ENCODE results near the gene STXBP5L. TPM values are rescaled to one million over a fixed set of nuclear protein-coding genes. Genes with fewer than 3 reads are reported as not detected.
A peak's percentile ranks its signal among the peaks of the same experiment; 100 is the strongest.
"Not testable (repeated sequence)": the region's sequence is repeated elsewhere in the genome, so short reads cannot be mapped to it uniquely, and the experiment has no call there.

The STXBP5L gene
- total and polyA plus RNA-seq, 2 experiments from 2014 or later, result 0.02 to 0.24 TPM

GRCh38 chr3:121436074-121436473 lies 528.1 kb downstream of the STXBP5L start:
- no peaks in the 10 kb centered on the region for H3K9me3 ChIP-seq (ENCODE audit: low read depth)
- H3K27me3 ChIP-seq, result no peaks in the 10 kb centered on the region
- no peak for TF ChIP-seq CTCF (IDR thresholded peaks at IDR 0.05; ENCODE audit: low read depth, low read length)
- no peaks in the 10 kb centered on the region for H3K36me3 ChIP-seq
- no peak for DNase-seq (ENCODE audit: low read depth in 1 of 2, low spot score in 1 of 2)
- no peak overlapping the region for H3K27ac ChIP-seq
- no peak overlapping the region for H3K4me3 ChIP-seq
- H3K4me1 ChIP-seq (ENCODE audit: low read depth), result no peaks in the 10 kb centered on the region

GRCh38 chr3:121436641-121437040 lies 528.6 kb downstream of the STXBP5L start:
- Histone ChIP-seq H3K27ac (no peak overlapping the region), H3K27me3 (no peaks in the 10 kb centered on the region), H3K36me3 (no peaks in the 10 kb centered on the region), H3K4me1 (ENCODE audit: low read depth) (no peaks in the 10 kb centered on the region), H3K4me3 (no peak overlapping the region), H3K9me3 (ENCODE audit: low read depth) (no peaks in the 10 kb centered on the region)
- no peak for DNase-seq (ENCODE audit: low read depth in 1 of 2, low spot score in 1 of 2)
- TF ChIP-seq CTCF (IDR thresholded peaks at IDR 0.05; ENCODE audit: low read depth, low read length), result no peak

- no peaks in the 10 kb centered on the region for H3K4me1 ChIP-seq (ENCODE audit: low read depth)
- no peak for TF ChIP-seq CTCF (IDR thresholded peaks at IDR 0.05; ENCODE audit: low read depth, low read length)
- DNase-seq (ENCODE audit: low read depth in 1 of 2, low spot score in 1 of 2), result peak in 1 of 2 donors; percentile 25
- H3K27ac ChIP-seq, result no peak overlapping the region
- H3K9me3 ChIP-seq (ENCODE audit: low read depth), result no peaks in the 10 kb centered on the region
- no peaks in the 10 kb centered on the region for H3K27me3 ChIP-seq
- H3K36me3 ChIP-seq, result no peaks in the 10 kb centered on the region
- no peak overlapping the region for H3K4me3 ChIP-seq
Measured at GRCh38 chr3:121443456-121443855, 535.5 kb downstream of the STXBP5L start.

GRCh38 chr3:121451752-121452151 lies 543.7 kb downstream of the STXBP5L start:
- not testable (repeated sequence) for H3K36me3 ChIP-seq; H3K27me3 ChIP-seq; H3K9me3 ChIP-seq (ENCODE audit: low read depth); H3K27ac ChIP-seq; H3K4me3 ChIP-seq; H3K4me1 ChIP-seq (ENCODE audit: low read depth); DNase-seq (ENCODE audit: low read depth in 1 of 2, low spot score in 1 of 2)

DNA sequence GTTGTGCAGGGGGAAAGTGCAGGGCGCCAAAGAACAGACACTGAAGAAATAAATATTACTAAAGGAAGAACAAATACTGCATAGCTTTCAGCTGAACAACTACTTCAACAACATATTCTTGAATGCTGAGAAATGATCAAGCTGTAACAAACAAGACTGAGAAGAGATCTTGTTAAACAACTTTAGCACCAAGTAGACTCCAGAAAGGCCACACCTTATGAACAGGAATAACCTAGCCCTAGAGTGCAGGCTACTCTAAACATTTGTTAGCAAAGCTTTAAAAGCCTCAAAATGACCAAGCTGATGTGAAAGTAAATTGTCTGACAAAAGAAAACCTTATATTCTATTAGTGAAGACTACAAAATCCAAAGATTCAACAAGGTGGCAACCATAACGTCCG lies 554.6 kb downstream of the STXBP5L start:
- H3K27ac ChIP-seq, result no peak overlapping the region
- no peak overlapping the region for H3K4me3 ChIP-seq
- H3K36me3 ChIP-seq, result no peaks in the 10 kb centered on the region
- H3K9me3 ChIP-seq (ENCODE audit: low read depth), result no peaks in the 10 kb centered on the region
- no peak for TF ChIP-seq CTCF (IDR thresholded peaks at IDR 0.05; ENCODE audit: low read depth, low read length)
- no peaks in the 10 kb centered on the region for H3K27me3 ChIP-seq
- H3K4me1 ChIP-seq (ENCODE audit: low read depth), result no peaks in the 10 kb centered on the region
- DNase-seq (ENCODE audit: low read depth in 1 of 2, low spot score in 1 of 2), result no peak

GRCh38 chr3:121463745-121464144 lies 555.7 kb downstream of the STXBP5L start:
- no peaks in the 10 kb centered on the region for H3K36me3 ChIP-seq
- no peak overlapping the region for H3K4me3 ChIP-seq
- no peaks in the 10 kb centered on the region for H3K4me1 ChIP-seq (ENCODE audit: low read depth)
- no peak overlapping the region for H3K27ac ChIP-seq
- TF ChIP-seq CTCF (IDR thresholded peaks at IDR 0.05; ENCODE audit: low read depth, low read length), result no peak
- no peaks in the 10 kb centered on the region for H3K27me3 ChIP-seq
- DNase-seq (ENCODE audit: low read depth in 1 of 2, low spot score in 1 of 2), result no peak
- no peaks in the 10 kb centered on the region for H3K9me3 ChIP-seq (ENCODE audit: low read depth)
